Measurements from ENCODE around the gene BRICD5. TPM values are rescaled to one million over a fixed set of nuclear protein-coding genes. Genes with fewer than 3 reads are reported as not detected.
"Not testable (repeated sequence)": the region's sequence is repeated elsewhere in the genome, so short reads cannot be mapped to it uniquely, and the experiment has no call there.

The BRICD5 gene
- total RNA-seq, result 10 to 100 TPM; 26.7 to 27.0 TPM
- polyA plus RNA-seq, result under 1 TPM in 2 of 3 donors, not detected in 1; 0.11 to 0.23 TPM
- total RNA-seq, result 0.98 to 9.7 (median 3.7) reads per million in 6 experiments

DNA sequence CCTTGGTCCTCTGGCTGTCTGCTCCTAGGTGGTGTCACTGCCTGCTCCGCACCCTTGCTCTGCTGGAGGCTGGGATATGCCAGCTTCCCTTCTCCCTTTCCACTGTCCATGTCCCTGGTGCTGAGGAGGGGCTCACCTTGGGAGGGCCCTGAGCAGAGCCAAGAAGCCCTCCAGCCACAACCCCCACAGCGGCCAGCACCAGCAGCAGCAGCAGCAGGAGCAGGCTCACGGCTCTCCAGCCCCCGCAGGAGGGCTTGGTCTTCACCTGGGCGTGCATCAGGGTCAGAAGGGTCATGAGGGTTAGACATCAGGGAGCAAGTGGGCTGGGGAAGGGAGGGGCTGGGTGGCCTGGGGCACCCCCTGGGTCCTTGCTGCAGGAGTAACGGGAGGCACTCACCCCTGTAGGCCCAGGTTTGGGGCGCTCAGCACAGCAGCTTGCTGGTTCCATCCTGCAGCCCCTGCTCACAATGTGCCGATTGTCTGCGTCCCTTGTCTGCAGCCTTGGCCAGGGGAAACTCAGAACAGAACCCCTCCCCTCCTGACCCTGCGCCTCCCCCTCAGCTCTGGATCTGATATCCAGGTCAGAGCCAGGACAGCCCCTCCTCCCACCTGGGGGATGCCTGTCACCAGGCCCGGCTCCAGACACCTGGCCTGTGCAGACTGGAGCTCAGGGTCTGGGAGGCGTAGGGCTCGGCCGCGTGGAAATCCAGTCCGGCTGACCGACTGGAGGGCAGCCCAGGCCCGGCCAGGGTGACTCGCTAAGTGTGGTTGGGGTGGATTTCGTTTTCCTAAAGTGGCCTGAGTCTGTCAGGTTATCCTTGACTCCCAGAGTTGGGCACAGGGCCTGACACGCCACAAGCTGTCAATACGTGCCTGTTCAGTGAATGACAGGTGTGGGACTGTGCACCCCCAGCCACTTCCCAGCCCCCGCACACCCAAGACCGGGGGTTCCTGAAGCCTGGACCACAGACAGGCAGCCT is at the start of gene BRICD5:
BRICD5 (minus strand) TSS at position 478 of the 980 bp plus-strand sequence; CDS start at position 448, 30 bp downstream.
- H3K36me3 Mint-ChIP-seq, result peaks cover 0 to 23% (median 8%) of the 10 kb centered on the region in 3 donors
- no peak for ATAC-seq

GRCh38 chr16:2260250-2260649 is 49.6 kb upstream of the BRICD5 start:
- POLR2A ChIA-PET, result interaction anchor here (1.2 kb wide), 1 partner anchor 64 kb away, joined by 3 read pairs; the partner anchor contains the start of gene CASKIN1

More for the DNA sequence above, at the start of gene BRICD5:
- Mint-ChIP-seq H3K9me3 (no peaks in the 10 kb centered on the region), H3K27ac (peak within 1 kb of the TSS in 3 of 10 donors; percentile 24 to 70 (median 54)), H3K4me1 (peaks cover 10 to 39% (median 33%) of the 10 kb centered on the region in 4 donors), H3K27me3 (no peaks in the 10 kb centered on the region), H3K4me3 (peak within 1 kb of the TSS in 3 of 10 donors; percentile 20 to 60 (median 46))
- DNase-seq, result no peak
- POLR2A ChIA-PET, result interaction anchor here (0.7 kb wide), 1 partner anchor 10 kb away, joined by 3 read pairs; no protein-coding TSS in a partner anchor

DNA sequence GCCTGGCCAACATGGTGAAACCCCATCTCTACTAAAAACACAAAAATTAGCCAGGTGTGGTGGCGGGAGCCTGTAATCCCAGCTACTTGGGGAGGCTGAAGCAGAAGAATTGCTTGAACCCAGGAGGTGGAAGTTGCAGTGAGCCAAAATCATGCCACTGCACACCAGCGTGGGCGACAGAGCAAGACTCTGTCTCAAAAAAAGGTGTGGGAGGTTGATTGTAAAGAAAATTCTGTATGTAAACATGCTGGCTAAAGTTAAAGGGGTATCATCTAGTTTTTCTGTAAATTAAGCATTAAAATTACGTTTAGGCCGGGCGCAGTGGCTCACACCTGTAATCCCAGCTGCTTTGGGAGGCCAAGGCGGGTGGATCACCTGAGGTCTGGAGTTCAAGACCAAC is 47.9 kb upstream of the BRICD5 start:
- ATAC-seq, POLR2A ChIA-PET, H3K9me3 Mint-ChIP-seq, DNase-seq, H3K4me3 Mint-ChIP-seq, H3K4me1 Mint-ChIP-seq, H3K27me3 Mint-ChIP-seq, H3K27ac Mint-ChIP-seq: not testable (repeated sequence)
- peaks cover 5 to 93% (median 22%) of the 10 kb centered on the region in 3 donors for H3K36me3 Mint-ChIP-seq

More at GRCh38 chr16:2260250-2260649, 49.6 kb upstream of the BRICD5 start:
- ATAC-seq (no peak), DNase-seq (no peak)
- no peaks in the 10 kb centered on the region for H3K27me3 Mint-ChIP-seq
- peaks cover 5 to 94% (median 20%) of the 10 kb centered on the region in 3 donors for H3K36me3 Mint-ChIP-seq
- no peaks in the 10 kb centered on the region for H3K9me3 Mint-ChIP-seq
- peaks cover 8 to 12% (median 11%) of the 10 kb centered on the region in 4 donors for H3K4me1 Mint-ChIP-seq
- H3K27ac Mint-ChIP-seq, result no peak overlapping the region
- no peak overlapping the region for H3K4me3 Mint-ChIP-seq

DNA sequence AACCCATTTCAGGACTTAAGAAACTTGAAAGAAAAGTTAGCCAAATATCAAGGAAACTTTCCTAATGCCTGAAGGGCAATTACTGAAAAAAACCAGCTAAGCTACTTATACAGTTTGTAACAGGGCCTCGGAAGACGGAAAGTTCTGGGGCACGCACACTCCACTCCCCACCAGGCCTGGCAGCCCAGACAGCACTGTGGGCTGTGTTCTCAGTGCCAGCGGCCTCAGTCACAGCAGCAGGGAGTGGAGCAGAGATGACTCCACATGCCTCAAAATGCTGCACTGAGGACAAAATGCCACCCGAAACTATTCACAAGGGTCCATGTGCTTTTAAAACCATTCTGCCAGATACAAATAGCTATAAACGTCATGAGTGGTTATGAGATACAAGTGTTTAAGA is 47.1 kb upstream of the BRICD5 start:
- H3K4me3 Mint-ChIP-seq, result no peak overlapping the region
- peaks cover 0 to 4% (median 1%) of the 10 kb centered on the region in 4 donors for H3K4me1 Mint-ChIP-seq
- H3K27ac Mint-ChIP-seq, result peak overlapping the region in 1 of 10 donors; percentile 35
- H3K27me3 Mint-ChIP-seq, result no peaks in the 10 kb centered on the region
- peaks cover 5 to 93% (median 26%) of the 10 kb centered on the region in 3 donors for H3K36me3 Mint-ChIP-seq
- H3K9me3 Mint-ChIP-seq, result no peaks in the 10 kb centered on the region
- no peak for DNase-seq
- POLR2A ChIA-PET, result no interaction called here
- ATAC-seq, result no peak

- H3K36me3 Mint-ChIP-seq, result peaks cover 5 to 83% (median 22%) of the 10 kb centered on the region in 3 donors
These were observed 46.0 kb upstream of the BRICD5 start for GRCh38 chr16:2256531-2257140.

GRCh38 chr16:2253293-2253692 is 42.6 kb upstream of the BRICD5 start:
- peaks cover 0 to 1% (median 0%) of the 10 kb centered on the region in 5 donors for H3K27me3 Mint-ChIP-seq
- ATAC-seq (no peak), DNase-seq (no peak)
- H3K27ac Mint-ChIP-seq, result peak overlapping the region; percentile 31 to 91 (median 66)
- H3K36me3 Mint-ChIP-seq, result peaks cover 0 to 53% (median 13%) of the 10 kb centered on the region in 3 donors
- H3K4me3 Mint-ChIP-seq, result peak overlapping the region in 3 of 10 donors; percentile 1 to 50 (median 40)
- peaks cover 0 to 16% (median 7%) of the 10 kb centered on the region in 4 donors for H3K4me1 Mint-ChIP-seq
- no peaks in the 10 kb centered on the region for H3K9me3 Mint-ChIP-seq
- POLR2A ChIA-PET, result interaction anchor here (0.6 to 1.2 kb wide), 4 partner anchors 15 to 242 kb away, joined by 3 to 6 read pairs (median 4); partner anchors contain the start of genes PGP and RNPS1

More at GRCh38 chr16:2256531-2257140, 46.0 kb upstream of the BRICD5 start:
- DNase-seq (no peak), ATAC-seq (no peak)
- Mint-ChIP-seq H3K4me3 (peak overlapping the region in 1 of 10 donors; percentile 15), H3K9me3 (no peaks in the 10 kb centered on the region), H3K27ac (peak overlapping the region in 3 of 10 donors; percentile 56 to 71 (median 62)), H3K27me3 (no peaks in the 10 kb centered on the region), H3K4me1 (peaks cover 0 to 7% (median 2%) of the 10 kb centered on the region in 4 donors)
- POLR2A ChIA-PET, result no interaction called here

- ATAC-seq, result no peak
- H3K27ac Mint-ChIP-seq, result peak overlapping the region; percentile 33 to 91 (median 66)
- no peak for DNase-seq
- peaks cover 0 to 1% (median 0%) of the 10 kb centered on the region in 5 donors for H3K27me3 Mint-ChIP-seq
- no peaks in the 10 kb centered on the region for H3K9me3 Mint-ChIP-seq
- H3K4me3 Mint-ChIP-seq, result peak overlapping the region in 6 of 10 donors; percentile 1 to 82 (median 45)
- POLR2A ChIA-PET, result interaction anchor here (0.6 to 3.5 kb wide), 6 partner anchors 9 to 269 kb away, joined by 3 to 31 read pairs (median 6); partner anchors contain the start of genes GFER, PGP and RNPS1
- peaks cover 0 to 16% (median 7%) of the 10 kb centered on the region in 4 donors for H3K4me1 Mint-ChIP-seq
- H3K36me3 Mint-ChIP-seq, result peaks cover 0 to 47% (median 13%) of the 10 kb centered on the region in 3 donors
These were observed 42.1 kb upstream of the BRICD5 start for GRCh38 chr16:2252806-2253148.

DNA sequence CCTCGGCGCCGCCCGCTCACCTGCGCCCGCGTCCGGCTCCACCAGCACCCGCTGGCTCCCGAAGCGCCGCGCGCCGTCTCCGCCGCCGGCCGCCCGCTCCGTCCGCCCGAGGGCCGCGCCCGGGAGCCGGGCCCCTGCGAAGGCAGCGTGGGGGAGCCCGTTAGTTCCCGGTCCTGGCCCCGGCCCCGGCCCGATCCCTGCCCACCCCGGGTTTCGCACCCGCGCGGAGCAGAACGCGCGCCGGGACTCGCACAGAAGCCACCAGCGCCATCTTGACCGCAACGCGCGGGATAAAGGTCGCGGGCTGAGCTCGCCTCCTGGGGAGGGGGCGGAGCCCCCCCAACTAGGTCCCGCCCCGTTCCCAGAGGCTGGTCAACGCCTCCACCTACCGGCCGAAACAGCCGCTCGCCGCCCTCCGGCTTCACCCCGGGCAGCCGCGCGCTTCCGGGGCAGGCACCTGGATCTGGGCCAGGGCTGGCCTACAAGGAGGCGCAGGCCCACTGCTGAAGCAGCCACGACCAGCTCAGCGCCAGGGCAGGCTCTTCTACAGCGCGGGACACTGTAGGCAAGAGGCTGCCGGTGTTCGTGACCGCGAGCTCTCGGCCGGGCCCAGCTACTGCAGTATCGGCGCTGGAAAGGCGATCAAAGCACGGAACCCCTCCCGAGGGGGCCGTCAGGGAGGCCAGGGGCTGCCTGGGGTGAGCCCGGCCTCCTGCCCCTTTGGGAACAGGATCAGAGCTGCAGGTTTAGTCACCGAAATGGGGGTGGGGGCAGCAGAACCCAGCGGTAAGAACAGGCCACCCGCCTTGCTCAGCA is 40.8 kb upstream of the BRICD5 start, which contains the start of gene ECI1:
ECI1 (minus strand) TSS at position 292 of the 816 bp plus-strand sequence; CDS start at position 271, 21 bp downstream.
- ATAC-seq (peak; percentile 76 to 83), DNase-seq (peak; percentile 40 to 85 (median 66))
- H3K9me3 Mint-ChIP-seq, result no peaks in the 10 kb centered on the region
- H3K4me1 Mint-ChIP-seq, result peaks cover 0 to 16% (median 6%) of the 10 kb centered on the region in 4 donors
- peaks cover 0 to 1% (median 0%) of the 10 kb centered on the region in 5 donors for H3K27me3 Mint-ChIP-seq
- peaks cover 0 to 36% (median 12%) of the 10 kb centered on the region in 3 donors for H3K36me3 Mint-ChIP-seq
- H3K27ac Mint-ChIP-seq, result peak within 1 kb of the TSS; percentile 82 to 95 (median 92)
- POLR2A ChIA-PET, result interaction anchor here (0.5 to 3.5 kb wide), 21 partner anchors 11 to 286 kb away, joined by 3 to 31 read pairs (median 4); partner anchors contain the start of genes E4F1, MLST8, PGP and RNPS1
- peak within 1 kb of the TSS; percentile 82 to 90 (median 86) for H3K4me3 Mint-ChIP-seq

DNA sequence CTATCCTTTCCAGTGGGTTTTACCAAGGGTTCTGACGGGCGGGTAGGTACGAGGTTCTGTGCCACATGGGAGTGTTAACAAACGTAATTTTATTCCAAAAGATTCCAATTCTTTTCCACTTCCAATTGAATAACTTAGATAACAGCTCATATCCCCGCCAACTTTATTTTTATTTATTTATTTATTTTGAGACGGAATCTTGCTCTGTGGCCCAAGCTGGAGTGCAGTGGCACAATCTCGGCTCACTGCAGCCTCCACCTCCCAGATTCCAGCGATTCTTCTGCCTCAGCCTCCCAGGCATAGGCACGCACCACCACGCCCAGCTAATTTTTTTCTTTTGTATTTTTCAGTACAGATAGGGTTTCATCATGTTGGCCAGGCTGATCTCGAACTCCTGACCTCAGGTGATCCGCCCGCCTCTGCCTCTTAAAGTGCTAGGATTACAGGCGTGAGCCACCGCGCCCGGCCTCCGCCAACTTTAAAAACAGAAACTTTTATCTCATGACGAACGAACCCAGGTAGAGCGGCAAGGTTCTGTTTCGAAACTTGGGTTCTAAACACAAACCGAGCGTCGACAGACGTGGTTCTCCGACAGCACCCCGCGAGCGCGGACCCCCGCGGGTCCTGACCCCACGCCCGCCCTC is 40.1 kb upstream of the BRICD5 start:
- H3K27ac Mint-ChIP-seq, result peak overlapping the region; percentile 72 to 95 (median 92)
- H3K4me3 Mint-ChIP-seq, result peak overlapping the region; percentile 82 to 90 (median 86)
- no peaks in the 10 kb centered on the region for H3K9me3 Mint-ChIP-seq
- POLR2A ChIA-PET, result interaction anchor here (0.7 to 3.5 kb wide), 15 partner anchors 12 to 949 kb away, joined by 3 to 31 read pairs (median 5); partner anchors contain the start of genes MLST8, PGP, RNPS1 and RPS2
- DNase-seq (peak in 5 of 10 donors; percentile 27 to 46 (median 36)), ATAC-seq (no peak)
- peaks cover 0 to 29% (median 12%) of the 10 kb centered on the region in 3 donors for H3K36me3 Mint-ChIP-seq
- peaks cover 0 to 1% (median 0%) of the 10 kb centered on the region in 5 donors for H3K27me3 Mint-ChIP-seq
- H3K4me1 Mint-ChIP-seq, result peaks cover 0 to 16% (median 5%) of the 10 kb centered on the region in 4 donors

- Mint-ChIP-seq H3K4me3 (no peak overlapping the region), H3K27me3 (peaks cover 0 to 1% (median 0%) of the 10 kb centered on the region in 5 donors), H3K27ac (no peak overlapping the region), H3K4me1 (peaks cover 0 to 9% (median 5%) of the 10 kb centered on the region in 4 donors), H3K36me3 (peaks cover 0 to 3% (median 0%) of the 10 kb centered on the region in 3 donors), H3K9me3 (no peaks in the 10 kb centered on the region)
- POLR2A ChIA-PET, result interaction anchor here (0.9 to 1.4 kb wide), 2 partner anchors 32 to 91 kb away, joined by 3 read pairs; partner anchors contain the start of genes PGP and TRAF7
- DNase-seq, result no peak
- ATAC-seq, result no peak
These were observed 35.7 kb upstream of the BRICD5 start for GRCh38 chr16:2246301-2246885.

Data from naive thymus-derived CD8-positive, alpha-beta T cell (primary cell).